Epithelial cell of esophagus (primary cell): ENCODE results near the gene BCL2.

Experiments used
- DNase-seq: peaks from one replicate; pipeline ENCODE4 v3.0.0; 2010; ENCODE audit warnings: low read depth
- H3K4me3 ChIP-seq: 2 replicates; pipeline ENCODE4 v1.5.1; 2011; ENCODE audit warnings: mild to moderate bottlenecking, low read length, control low read depth
- TF ChIP-seq, protein P1 (sequence below): IDR thresholded peaks from 2 replicates; pipeline ENCODE4 v1.5.1; 2011; ENCODE audit warnings: low read depth, mild to moderate bottlenecking, low read length, control low read depth, inconsistent platforms; ENCODE audit not compliant: insufficient read depth; ENCODE audit errors: missing control alignments

The BCL2 gene

DNA sequence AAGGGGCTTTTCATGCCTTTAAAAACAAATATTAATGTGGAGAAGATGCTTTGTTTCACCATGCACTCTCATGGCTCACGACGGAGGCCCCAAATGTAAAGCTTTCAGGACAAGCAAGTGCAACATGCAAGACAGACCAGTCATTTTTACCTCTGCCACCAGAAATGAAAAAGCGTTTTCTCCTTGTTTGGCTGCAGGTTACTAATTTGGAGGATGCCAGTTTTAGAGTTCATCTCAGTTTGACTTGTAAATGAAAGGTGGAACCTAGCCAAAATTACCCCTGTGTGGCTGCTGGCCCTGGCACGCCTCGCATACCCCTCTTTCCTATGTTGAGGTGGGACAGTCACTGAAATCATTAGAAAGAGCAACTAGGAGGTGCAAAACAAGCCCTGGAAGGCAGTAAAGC is 138.6 kb downstream of the BCL2 start:
- TF ChIP-seq, protein P1, sequence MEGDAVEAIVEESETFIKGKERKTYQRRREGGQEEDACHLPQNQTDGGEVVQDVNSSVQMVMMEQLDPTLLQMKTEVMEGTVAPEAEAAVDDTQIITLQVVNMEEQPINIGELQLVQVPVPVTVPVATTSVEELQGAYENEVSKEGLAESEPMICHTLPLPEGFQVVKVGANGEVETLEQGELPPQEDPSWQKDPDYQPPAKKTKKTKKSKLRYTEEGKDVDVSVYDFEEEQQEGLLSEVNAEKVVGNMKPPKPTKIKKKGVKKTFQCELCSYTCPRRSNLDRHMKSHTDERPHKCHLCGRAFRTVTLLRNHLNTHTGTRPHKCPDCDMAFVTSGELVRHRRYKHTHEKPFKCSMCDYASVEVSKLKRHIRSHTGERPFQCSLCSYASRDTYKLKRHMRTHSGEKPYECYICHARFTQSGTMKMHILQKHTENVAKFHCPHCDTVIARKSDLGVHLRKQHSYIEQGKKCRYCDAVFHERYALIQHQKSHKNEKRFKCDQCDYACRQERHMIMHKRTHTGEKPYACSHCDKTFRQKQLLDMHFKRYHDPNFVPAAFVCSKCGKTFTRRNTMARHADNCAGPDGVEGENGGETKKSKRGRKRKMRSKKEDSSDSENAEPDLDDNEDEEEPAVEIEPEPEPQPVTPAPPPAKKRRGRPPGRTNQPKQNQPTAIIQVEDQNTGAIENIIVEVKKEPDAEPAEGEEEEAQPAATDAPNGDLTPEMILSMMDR, result no peak
- no peak overlapping the region for H3K4me3 ChIP-seq
- no peak for DNase-seq

DNA sequence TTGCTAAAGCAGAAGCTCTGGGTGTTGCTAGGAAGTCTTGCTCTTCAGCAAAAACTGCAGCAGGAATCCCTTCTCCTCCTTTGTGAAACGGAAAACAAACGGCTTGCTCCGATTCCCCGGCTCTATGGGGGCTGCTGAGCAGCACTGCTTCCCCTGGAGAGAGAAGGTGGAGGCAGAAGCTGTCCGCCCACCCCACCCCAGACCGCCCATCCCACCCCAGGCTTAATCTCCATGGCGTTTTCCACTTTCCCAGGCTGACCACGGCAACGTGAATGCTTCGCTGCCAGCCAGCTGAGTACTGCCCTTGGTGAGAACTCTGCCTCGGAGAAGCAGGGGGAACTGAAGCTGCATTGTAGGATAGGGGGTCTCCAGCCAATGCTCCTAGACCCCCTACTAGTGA is 139.2 kb downstream of the BCL2 start:
- H3K4me3 ChIP-seq, result no peak overlapping the region
- no peak for DNase-seq
- TF ChIP-seq, protein P1, result no peak

DNA sequence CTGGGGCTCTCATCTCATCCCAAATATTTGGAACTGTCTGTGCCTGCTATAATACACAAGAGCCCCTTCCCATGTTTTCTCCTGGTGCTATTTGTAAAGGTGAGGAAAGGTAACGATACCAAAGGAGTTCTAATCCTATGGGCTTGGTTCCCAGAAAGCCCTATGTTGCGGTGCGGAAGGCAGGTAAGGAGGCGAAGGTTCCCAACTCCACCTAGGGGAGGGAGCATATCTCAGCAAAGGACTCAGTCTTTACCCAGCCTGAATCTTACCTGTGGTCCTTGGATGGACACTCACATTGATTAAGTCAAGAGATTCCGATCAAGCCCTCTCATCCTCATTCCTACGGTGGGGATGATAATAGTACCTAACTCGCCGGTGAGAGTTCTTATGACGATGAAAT is 140.1 kb downstream of the BCL2 start:
- no peak overlapping the region for H3K4me3 ChIP-seq
- no peak for DNase-seq
- TF ChIP-seq, protein P1, result no peak

GRCh38 chr18:63178971-63179370 is 140.6 kb downstream of the BCL2 start:
- TF ChIP-seq, protein P1, result no peak
- H3K4me3 ChIP-seq, result no peak overlapping the region
- DNase-seq, result no peak

DNA sequence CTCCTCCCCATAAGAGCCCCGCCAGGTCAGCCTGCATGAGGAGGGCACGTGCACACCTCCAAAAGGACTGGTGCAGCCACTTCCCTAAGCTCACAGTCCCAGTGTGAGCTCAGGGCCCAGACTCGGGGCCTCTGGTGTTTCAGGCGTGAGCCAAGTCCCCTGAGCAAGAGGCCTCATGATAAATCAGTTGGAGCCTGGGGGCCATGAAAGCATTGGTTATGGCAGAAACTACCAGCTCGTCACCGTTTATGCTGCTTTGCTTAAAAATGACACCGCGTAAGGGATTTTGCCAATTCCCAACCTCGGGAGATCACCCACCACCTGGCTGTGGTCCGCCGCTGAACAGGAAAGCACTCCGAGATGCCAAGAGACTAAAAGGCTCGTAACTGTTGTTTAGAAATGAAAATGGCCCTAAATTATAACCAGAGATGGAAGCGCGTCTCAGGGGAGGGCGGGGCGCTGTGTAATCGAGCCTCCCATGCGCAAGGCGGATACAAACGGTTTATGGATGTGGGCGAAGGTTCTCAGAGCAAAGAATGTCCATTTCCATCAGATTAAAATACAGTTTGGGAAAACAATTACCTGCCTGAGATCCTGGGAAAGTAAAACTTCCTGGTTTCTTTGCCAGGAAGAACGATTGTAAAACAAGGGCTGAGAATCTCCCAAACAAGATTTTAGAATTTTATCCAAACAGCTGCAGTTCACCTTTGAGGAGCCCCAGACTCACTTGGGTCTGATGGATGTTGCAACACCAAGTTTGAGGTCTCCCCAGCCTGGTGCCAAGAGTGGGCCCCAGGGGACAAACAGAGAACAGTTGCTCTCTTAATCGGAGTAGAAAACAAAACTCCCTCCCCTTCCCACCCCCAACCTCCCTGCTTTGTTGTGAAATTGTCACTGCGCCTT is 141.4 kb downstream of the BCL2 start:
- no peak for DNase-seq
- H3K4me3 ChIP-seq, result no peak overlapping the region
- TF ChIP-seq, protein P1, result no peak

DNA sequence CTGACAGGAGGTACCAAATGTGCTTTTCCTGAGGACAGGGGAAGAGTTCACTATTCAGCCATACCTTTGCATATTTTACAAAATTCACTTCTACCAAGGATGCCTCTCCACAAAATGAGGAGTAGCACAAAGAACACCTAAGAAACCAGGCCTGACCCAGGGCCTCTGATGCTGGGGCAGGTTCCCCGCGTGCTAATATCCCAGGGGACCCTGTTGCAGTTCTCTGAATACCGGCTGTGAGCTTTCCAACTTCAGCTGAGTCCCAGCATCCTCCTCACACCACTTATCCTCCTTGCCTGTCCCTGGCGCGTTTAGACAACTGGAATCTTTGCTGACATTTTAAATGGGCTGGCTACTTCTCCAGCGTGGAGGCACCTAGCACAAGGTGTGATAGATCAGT is 142.3 kb downstream of the BCL2 start:
- no peak overlapping the region for H3K4me3 ChIP-seq
- TF ChIP-seq, protein P1, result no peak
- DNase-seq, result no peak

- H3K4me3 ChIP-seq, result no peak overlapping the region
- peak; percentile 11 for DNase-seq
- TF ChIP-seq, protein P1, result no peak
Observed at GRCh38 chr18:63175264-63175663, 144.3 kb downstream of the BCL2 start.
